ENCODE data around the gene ARHGAP28.

GRCh38 chr18:6951336-6952090, 222.0 kb downstream of the ARHGAP28 start:
- TF ChIP-seq CTCF (IDR thresholded peaks at IDR 0.05): no peak
- TF ChIP-seq POLR2A (IDR thresholded peaks at IDR 0.05): no peak
- no peak for TF ChIP-seq POLR2AphosphoS5 (IDR thresholded peaks at IDR 0.05)
